BE2C (cell line): ENCODE results near the gene NOTCH1.
A peak's percentile ranks its signal among the peaks of the same experiment; 100 is the strongest.

Experiments used
- DNase-seq: peaks from one replicate; pipeline ENCODE4 v3.0.0-alpha.2; 2020
- H3K27me3 ChIP-seq: fragments of 250-450 bp; sonication (Bioruptor Pico); 2 replicates; pipeline ENCODE4 v1.5.1; 2020; ENCODE audit warnings: mild to moderate bottlenecking
- H3K36me3 ChIP-seq: fragments of 250-450 bp; sonication (Bioruptor Pico); 2 replicates; pipeline ENCODE4 v1.5.1; 2020; ENCODE audit warnings: mild to moderate bottlenecking
- H3K4me1 ChIP-seq: fragments of 250-450 bp; sonication (Bioruptor Pico); 2 replicates; pipeline ENCODE4 v1.5.1; 2020
- H3K4me3 ChIP-seq: 2 replicates; pipeline ENCODE4 v1.5.1; 2011; ENCODE audit warnings: low read depth, low read length
- H3K9me3 ChIP-seq: fragments of 250-450 bp; sonication (Bioruptor Pico); 2 replicates; pipeline ENCODE4 v1.5.1; 2020
- TF ChIP-seq, protein P1 (sequence below): IDR thresholded peaks from 2 replicates; pipeline ENCODE4 v1.5.1; 2012; ENCODE audit warnings: mild to moderate bottlenecking, low read depth, low read length

NOTCH1 gene

DNA sequence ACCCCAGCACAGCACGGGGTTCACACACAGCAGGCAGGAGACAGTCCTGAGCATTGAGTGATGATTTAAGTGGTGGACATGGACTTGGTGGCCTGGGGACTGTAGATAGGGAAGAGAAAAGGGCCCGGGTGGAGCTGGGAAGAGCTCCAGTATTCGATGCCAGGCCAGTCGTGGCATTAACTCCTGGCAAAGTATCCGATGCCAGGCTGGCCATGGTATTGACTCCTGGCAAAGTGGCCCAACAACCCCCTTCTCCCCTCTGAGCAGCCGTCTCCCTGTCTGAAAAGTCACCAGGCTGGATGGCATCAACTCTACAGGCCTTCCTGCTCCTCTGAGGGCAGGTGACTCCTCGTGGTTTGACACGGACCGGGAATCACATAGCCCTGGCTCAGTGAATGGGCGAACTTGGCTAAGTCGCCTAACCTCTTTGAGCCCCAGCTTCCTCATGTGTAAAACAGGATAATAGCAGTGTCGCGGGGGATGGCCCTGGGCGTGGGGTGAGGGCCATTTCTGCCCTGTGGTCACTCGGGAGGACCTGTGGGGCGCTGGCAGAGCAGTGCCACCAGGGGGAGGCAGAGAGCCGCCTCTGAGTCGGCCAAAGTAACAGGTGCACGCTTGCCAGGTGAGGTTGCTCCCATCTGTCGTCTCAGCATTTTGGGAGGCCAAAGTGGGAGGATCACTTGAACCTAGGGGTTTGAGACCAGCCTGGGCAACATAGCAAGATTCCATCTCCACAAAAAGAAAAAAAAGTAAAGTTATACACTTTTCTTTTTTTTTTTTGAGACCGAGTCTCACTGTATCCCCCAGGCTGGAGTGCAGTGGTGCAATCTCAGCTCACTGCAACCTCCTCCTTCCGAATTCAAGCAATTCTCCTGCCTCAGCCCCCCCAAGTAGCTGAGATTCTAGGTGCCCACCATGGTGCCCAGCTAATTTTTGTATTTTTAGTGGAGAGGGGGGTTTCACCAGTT, 57.3 kb downstream of the NOTCH1 start:
- H3K27me3 ChIP-seq, result no peaks in the 10 kb centered on the region
- DNase-seq, result peak; percentile 65
- TF ChIP-seq, protein P1, sequence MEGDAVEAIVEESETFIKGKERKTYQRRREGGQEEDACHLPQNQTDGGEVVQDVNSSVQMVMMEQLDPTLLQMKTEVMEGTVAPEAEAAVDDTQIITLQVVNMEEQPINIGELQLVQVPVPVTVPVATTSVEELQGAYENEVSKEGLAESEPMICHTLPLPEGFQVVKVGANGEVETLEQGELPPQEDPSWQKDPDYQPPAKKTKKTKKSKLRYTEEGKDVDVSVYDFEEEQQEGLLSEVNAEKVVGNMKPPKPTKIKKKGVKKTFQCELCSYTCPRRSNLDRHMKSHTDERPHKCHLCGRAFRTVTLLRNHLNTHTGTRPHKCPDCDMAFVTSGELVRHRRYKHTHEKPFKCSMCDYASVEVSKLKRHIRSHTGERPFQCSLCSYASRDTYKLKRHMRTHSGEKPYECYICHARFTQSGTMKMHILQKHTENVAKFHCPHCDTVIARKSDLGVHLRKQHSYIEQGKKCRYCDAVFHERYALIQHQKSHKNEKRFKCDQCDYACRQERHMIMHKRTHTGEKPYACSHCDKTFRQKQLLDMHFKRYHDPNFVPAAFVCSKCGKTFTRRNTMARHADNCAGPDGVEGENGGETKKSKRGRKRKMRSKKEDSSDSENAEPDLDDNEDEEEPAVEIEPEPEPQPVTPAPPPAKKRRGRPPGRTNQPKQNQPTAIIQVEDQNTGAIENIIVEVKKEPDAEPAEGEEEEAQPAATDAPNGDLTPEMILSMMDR, result peak; percentile 96
- H3K9me3 ChIP-seq, result no peaks in the 10 kb centered on the region
- no peaks in the 10 kb centered on the region for H3K4me1 ChIP-seq
- no peak overlapping the region for H3K4me3 ChIP-seq
- no peaks in the 10 kb centered on the region for H3K36me3 ChIP-seq

DNA sequence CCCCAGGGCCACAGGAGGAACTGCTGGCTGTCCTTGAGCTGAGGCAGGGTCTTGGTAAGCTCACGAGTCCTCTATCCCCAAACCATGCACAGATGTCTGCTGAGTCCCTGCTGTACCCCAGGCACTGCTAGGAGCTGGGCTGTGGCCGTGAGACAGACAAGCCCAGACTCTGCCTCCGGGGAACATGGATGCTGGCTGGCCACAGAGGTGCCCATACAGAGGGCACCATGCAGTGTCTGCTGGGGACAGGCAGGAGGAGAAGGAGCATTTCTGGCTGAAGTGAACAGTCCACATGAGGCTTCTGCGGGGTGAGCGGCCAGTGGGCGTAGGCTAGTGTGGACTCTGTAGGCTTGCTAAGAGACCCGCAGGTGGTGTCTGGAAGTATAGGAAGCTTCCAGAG, 58.2 kb downstream of the NOTCH1 start:
- Histone ChIP-seq H3K9me3 (no peaks in the 10 kb centered on the region), H3K4me1 (no peaks in the 10 kb centered on the region), H3K36me3 (peaks cover 2% of the 10 kb centered on the region; the same call in 1 of the 2 replicates), H3K4me3 (no peak overlapping the region), H3K27me3 (no peaks in the 10 kb centered on the region)
- no peak for DNase-seq
- TF ChIP-seq, protein P1, result no peak

GRCh38 chr9:136486823-136487620, 58.8 kb downstream of the NOTCH1 start:
- Histone ChIP-seq H3K36me3 (peaks cover 5% of the 10 kb centered on the region; the same call in 1 of the 2 replicates), H3K27me3 (no peaks in the 10 kb centered on the region), H3K4me1 (no peaks in the 10 kb centered on the region), H3K9me3 (no peaks in the 10 kb centered on the region), H3K4me3 (no peak overlapping the region)
- TF ChIP-seq, protein P1, result no peak
- no peak for DNase-seq

DNA sequence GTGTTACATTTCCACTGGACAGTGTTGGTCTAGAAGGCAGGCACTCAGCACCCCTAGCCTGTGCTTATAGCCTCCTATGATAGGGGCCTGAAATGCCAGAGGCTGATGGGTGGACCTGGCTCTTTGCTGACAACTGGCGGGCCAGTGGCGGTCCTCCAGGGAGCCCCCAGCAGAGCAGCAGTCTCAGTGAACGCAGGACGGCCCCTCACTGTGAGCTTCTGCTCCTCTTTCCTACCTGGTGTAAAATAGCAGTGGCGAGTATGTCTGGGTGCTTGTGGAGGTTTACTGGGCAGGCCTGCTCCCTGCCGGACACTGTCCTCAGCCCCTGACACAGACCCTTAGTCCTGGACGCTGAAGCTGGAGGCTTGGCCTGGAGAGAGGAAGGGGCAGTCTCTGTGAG, 59.7 kb downstream of the NOTCH1 start:
- H3K4me3 ChIP-seq, result no peak overlapping the region
- peaks cover 5% of the 10 kb centered on the region; the same call in 1 of the 2 replicates for H3K36me3 ChIP-seq
- no peaks in the 10 kb centered on the region for H3K9me3 ChIP-seq
- DNase-seq, result no peak
- no peaks in the 10 kb centered on the region for H3K27me3 ChIP-seq
- TF ChIP-seq, protein P1, result no peak
- no peaks in the 10 kb centered on the region for H3K4me1 ChIP-seq

DNA sequence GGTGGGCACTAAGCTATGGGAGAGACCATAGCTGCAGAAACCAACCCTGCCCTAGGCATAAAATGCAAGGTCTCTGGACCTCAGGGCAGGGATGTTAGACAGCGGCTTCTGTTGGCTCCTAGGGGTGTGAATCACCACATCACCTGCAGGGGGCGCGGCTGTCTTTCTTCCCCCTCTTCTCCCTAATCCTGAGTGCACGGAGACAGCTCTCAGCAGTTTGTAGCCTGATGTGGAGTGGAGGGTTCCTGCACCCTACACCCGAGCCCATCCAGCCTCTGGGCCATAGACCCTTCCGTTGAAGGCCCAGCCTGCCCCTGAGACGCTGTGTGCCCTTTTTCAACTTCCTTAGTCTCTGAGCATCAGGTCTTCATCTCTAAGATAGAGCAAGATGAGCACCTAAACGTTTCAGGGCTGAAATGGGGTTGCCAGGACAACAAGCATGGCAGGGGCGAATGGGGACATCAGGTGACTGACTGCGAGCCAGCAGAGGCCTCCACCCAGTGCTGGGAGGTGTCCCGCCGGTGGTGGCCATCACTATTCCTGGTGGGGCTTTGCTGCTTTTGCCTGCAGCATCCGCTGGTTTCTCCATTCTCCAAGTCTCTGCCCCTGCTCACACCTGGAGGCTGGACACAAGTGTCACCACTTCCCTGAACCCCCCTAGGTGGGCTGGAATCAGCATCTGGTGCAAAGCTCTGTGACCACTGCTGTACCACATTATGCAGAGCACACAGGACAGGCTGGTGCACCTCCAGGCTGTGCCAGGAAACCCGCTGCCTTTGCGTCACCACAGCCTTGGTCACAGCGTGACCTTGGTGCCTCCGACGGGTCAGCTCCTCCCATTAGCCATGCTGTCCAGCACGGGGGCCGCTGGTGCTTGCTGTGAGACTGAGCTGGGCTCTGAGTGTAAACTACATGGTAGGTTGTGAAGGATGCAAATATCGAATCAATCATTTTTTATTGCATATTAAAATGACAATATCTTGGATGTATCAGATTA, 60.5 kb downstream of the NOTCH1 start:
- TF ChIP-seq, protein P1, result peak; percentile 90
- H3K36me3 ChIP-seq, result peaks cover 5% of the 10 kb centered on the region; the same call in 1 of the 2 replicates
- no peaks in the 10 kb centered on the region for H3K4me1 ChIP-seq
- H3K27me3 ChIP-seq, result no peaks in the 10 kb centered on the region
- H3K9me3 ChIP-seq, result no peaks in the 10 kb centered on the region
- DNase-seq, result peak; percentile 84
- H3K4me3 ChIP-seq, result no peak overlapping the region; the same call in 1 of the 2 replicates
